ENCODE measurements around the gene TMEM232. TPM values are rescaled to one million over a fixed set of nuclear protein-coding genes. Genes with fewer than 3 reads are reported as not detected.

The TMEM232 gene
- total RNA-seq, 2 experiments from 2014 or later, result 0.30 to 1.2 TPM

- H3K27ac Mint-ChIP-seq, result no peak overlapping the region
- H3K4me1 Mint-ChIP-seq, result no peaks in the 10 kb centered on the region
- DNase-seq (no peak), ATAC-seq (no peak)
- ChIA-PET POLR2A (no interaction called here), CTCF (no interaction called here)
- H3K36me3 Mint-ChIP-seq (ENCODE audit: low read depth), result no peaks in the 10 kb centered on the region
- H3K9me3 Mint-ChIP-seq (ENCODE audit: low read depth), result no peaks in the 10 kb centered on the region
- intact Hi-C loops (cut with DNase I, micrococcal nuclease), result no loop called here
- H3K4me3 Mint-ChIP-seq, result no peak overlapping the region
- no peaks in the 10 kb centered on the region for H3K27me3 Mint-ChIP-seq
These were observed 329.2 kb downstream of the TMEM232 start for GRCh38 chr5:110397281-110397680.

GRCh38 chr5:110386782-110387181 is 339.7 kb downstream of the TMEM232 start:
- Mint-ChIP-seq H3K4me3 (no peak overlapping the region), H3K36me3 (ENCODE audit: low read depth) (no peaks in the 10 kb centered on the region), H3K27me3 (no peaks in the 10 kb centered on the region), H3K27ac (no peak overlapping the region), H3K9me3 (ENCODE audit: low read depth) (no peaks in the 10 kb centered on the region), H3K4me1 (no peaks in the 10 kb centered on the region)
- ATAC-seq (no peak), DNase-seq (no peak)
- POLR2A ChIA-PET, result no interaction called here
- CTCF ChIA-PET, result interaction anchor here (0.6 to 0.7 kb wide), 2 partner anchors 30 to 1713 kb away, joined by 3 read pairs; no protein-coding TSS in a partner anchor
- intact Hi-C loops (cut with DNase I, micrococcal nuclease), result no loop called here

GRCh38 chr5:110383231-110383630 is 343.2 kb downstream of the TMEM232 start:
- H3K4me1 Mint-ChIP-seq, result no peaks in the 10 kb centered on the region
- CTCF ChIA-PET, result no interaction called here
- H3K27me3 Mint-ChIP-seq, result no peaks in the 10 kb centered on the region
- no peaks in the 10 kb centered on the region for H3K36me3 Mint-ChIP-seq (ENCODE audit: low read depth)
- DNase-seq, result no peak
- intact Hi-C loops (cut with DNase I, micrococcal nuclease), result no loop called here
- no peak overlapping the region for H3K27ac Mint-ChIP-seq
- ATAC-seq, result no peak
- H3K9me3 Mint-ChIP-seq (ENCODE audit: low read depth), result no peaks in the 10 kb centered on the region
- POLR2A ChIA-PET, result no interaction called here
- no peak overlapping the region for H3K4me3 Mint-ChIP-seq

- no peak for ATAC-seq
These were observed 348.5 kb downstream of the TMEM232 start for GRCh38 chr5:110377943-110378342.

GRCh38 chr5:110377361-110377760 is 349.1 kb downstream of the TMEM232 start:
- H3K36me3 Mint-ChIP-seq (ENCODE audit: low read depth), result no peaks in the 10 kb centered on the region
- no peak overlapping the region for H3K4me3 Mint-ChIP-seq
- H3K27me3 Mint-ChIP-seq, result no peaks in the 10 kb centered on the region
- intact Hi-C loops (cut with DNase I, micrococcal nuclease), result no loop called here
- H3K9me3 Mint-ChIP-seq (ENCODE audit: low read depth), result no peaks in the 10 kb centered on the region
- no peak for DNase-seq
- ChIA-PET CTCF (no interaction called here), POLR2A (no interaction called here)
- no peak for ATAC-seq
- H3K27ac Mint-ChIP-seq, result no peak overlapping the region
- H3K4me1 Mint-ChIP-seq, result no peaks in the 10 kb centered on the region

More at GRCh38 chr5:110377943-110378342, 348.5 kb downstream of the TMEM232 start:
- H3K27me3 Mint-ChIP-seq, result no peaks in the 10 kb centered on the region
- no peaks in the 10 kb centered on the region for H3K4me1 Mint-ChIP-seq
- no peak overlapping the region for H3K27ac Mint-ChIP-seq
- CTCF ChIA-PET, result no interaction called here
- no peaks in the 10 kb centered on the region for H3K36me3 Mint-ChIP-seq (ENCODE audit: low read depth)
- POLR2A ChIA-PET, result no interaction called here
- DNase-seq, result no peak
- intact Hi-C loops (cut with DNase I, micrococcal nuclease), result no loop called here
- no peaks in the 10 kb centered on the region for H3K9me3 Mint-ChIP-seq (ENCODE audit: low read depth)
- H3K4me3 Mint-ChIP-seq, result no peak overlapping the region

- peaks cover 3% of the 10 kb centered on the region for H3K4me1 Mint-ChIP-seq
- DNase-seq, result no peak
- no peaks in the 10 kb centered on the region for H3K9me3 Mint-ChIP-seq (ENCODE audit: low read depth)
- no peak for ATAC-seq
- CTCF ChIA-PET, result no interaction called here
- POLR2A ChIA-PET, result no interaction called here
- no peak overlapping the region for H3K27ac Mint-ChIP-seq
- no peaks in the 10 kb centered on the region for H3K36me3 Mint-ChIP-seq (ENCODE audit: low read depth)
- H3K4me3 Mint-ChIP-seq, result no peak overlapping the region
- no peaks in the 10 kb centered on the region for H3K27me3 Mint-ChIP-seq
- intact Hi-C loops (cut with DNase I, micrococcal nuclease), result no loop called here
These were observed 350.1 kb downstream of the TMEM232 start for GRCh38 chr5:110376281-110376951.

- H3K36me3 Mint-ChIP-seq (ENCODE audit: low read depth), result no peaks in the 10 kb centered on the region
- ChIA-PET CTCF (no interaction called here), POLR2A (no interaction called here)
These were observed 354.8 kb downstream of the TMEM232 start for GRCh38 chr5:110371725-110372041.

GRCh38 chr5:110371011-110371724 is 355.3 kb downstream of the TMEM232 start:
- H3K9me3 Mint-ChIP-seq (ENCODE audit: low read depth), result no peaks in the 10 kb centered on the region
- no peaks in the 10 kb centered on the region for H3K27me3 Mint-ChIP-seq
- H3K4me1 Mint-ChIP-seq, result peaks cover 4% of the 10 kb centered on the region
- no peak overlapping the region for H3K4me3 Mint-ChIP-seq
- H3K27ac Mint-ChIP-seq, result no peak overlapping the region
- CTCF ChIA-PET, result no interaction called here
- POLR2A ChIA-PET, result no interaction called here
- H3K36me3 Mint-ChIP-seq (ENCODE audit: low read depth), result no peaks in the 10 kb centered on the region
- ATAC-seq (no peak), DNase-seq (no peak)
- intact Hi-C loops (cut with DNase I, micrococcal nuclease), result no loop called here

More at GRCh38 chr5:110371725-110372041, 354.8 kb downstream of the TMEM232 start:
- ATAC-seq, result no peak
- intact Hi-C loops (cut with DNase I, micrococcal nuclease), result no loop called here
- Mint-ChIP-seq H3K4me1 (peaks cover 4% of the 10 kb centered on the region), H3K4me3 (no peak overlapping the region), H3K27ac (no peak overlapping the region), H3K9me3 (ENCODE audit: low read depth) (no peaks in the 10 kb centered on the region), H3K27me3 (no peaks in the 10 kb centered on the region)
- DNase-seq, result no peak

Small RNA genes lying within 50 kb of the gene (microRNA-seq; reads per million reads assigned to microRNA genes)
- gene MIR548F3 (ENCODE audit: borderline replicate concordance), result not detected

Other genes starting within 250 kb of the TMEM232 start
- gene SLC25A46, start 12.3 kb upstream of the TMEM232 start, total RNA-seq, result 10 to 100 TPM; 32.3 to 35.3 TPM